Fibroblast of lung (primary cell): ENCODE data around the gene B3GNT7.

Experiments used
- CTCF ChIP-seq, 2 donors: IDR thresholded peaks in 1 of 2; conservative IDR thresholded peaks in 1 of 2; 1 replicate in 1 of 2; 2 replicates in 1 of 2; pipeline ENCODE4 v1.5.1; 2011 to 2012; ENCODE audit warnings: low read length in 2 of 2, control low read depth in 1 of 2, inconsistent platforms in 1 of 2, low read depth in 1 of 2, mild to moderate bottlenecking in 1 of 2
- EZH2 ChIP-seq: IDR thresholded peaks from 2 replicates; pipeline ENCODE4 v1.5.1; 2012; ENCODE audit warnings: low read length, control low read depth, mild to moderate bottlenecking; ENCODE audit errors: missing control alignments

DNA sequence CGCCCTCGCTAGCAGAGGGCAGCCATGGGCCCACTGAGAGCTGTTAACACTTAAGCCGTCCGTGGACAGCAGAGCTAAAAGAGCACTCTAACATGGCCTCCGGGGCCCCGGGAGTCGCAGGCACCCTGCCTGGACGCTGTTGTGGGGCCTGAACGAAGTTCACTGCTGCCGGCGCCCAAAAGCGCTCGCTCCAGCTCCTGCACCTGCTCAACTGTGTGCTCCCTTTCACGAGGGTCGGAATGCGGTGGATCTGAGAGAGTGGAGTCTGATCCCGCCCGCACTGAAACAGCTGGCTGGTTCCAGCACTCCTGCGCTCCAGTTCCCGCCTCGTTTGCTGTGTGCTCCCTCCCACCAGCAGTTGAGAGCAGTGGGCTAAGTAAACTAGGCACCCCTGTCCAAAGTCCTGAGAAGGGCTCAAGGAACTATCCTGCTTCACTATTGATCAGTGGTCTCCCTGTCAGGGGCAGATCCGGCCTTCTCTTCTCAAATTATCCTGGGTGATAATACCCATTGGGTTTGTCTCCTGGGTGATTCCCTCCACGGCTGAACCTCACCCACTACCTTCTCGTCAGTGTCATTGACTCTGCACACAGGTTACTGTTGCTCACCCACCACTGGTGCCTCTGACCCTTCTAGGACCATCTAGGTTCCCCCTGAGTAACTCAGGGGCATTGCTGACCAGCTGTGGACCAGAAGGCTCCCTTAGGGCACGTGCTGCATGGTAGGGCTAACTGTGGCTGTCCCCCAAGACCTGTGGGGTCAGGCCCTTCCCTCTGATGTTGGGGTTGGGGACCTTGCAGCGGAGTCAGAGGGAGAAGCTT, 23.5 kb downstream of the B3GNT7 start:
- TF ChIP-seq EZH2, result no peak
- no peak for TF ChIP-seq CTCF (conservative IDR thresholded peaks at IDR 0.05 in 1 of 2, IDR thresholded peaks at IDR 0.05 in 1 of 2; ENCODE audit: low read depth in 1 of 2, low read length in 2 of 2)
